Kidney epithelial cell (primary cell): ENCODE measurements around the gene PRCD. TPM values are rescaled to one million over a fixed set of nuclear protein-coding genes. Genes with fewer than 3 reads are reported as not detected.

Experiments used
- DNase-seq: peaks from one replicate; pipeline ENCODE4 v3.0.0-alpha.2; 2010; ENCODE audit warnings: low read depth
- H3K27me3 ChIP-seq: 2 replicates; pipeline ENCODE4 v1.6.0; 2011; ENCODE audit warnings: low read length; ENCODE audit not compliant: control insufficient read depth, insufficient read depth
- H3K36me3 ChIP-seq: 2 replicates; pipeline ENCODE4 v1.5.1; 2011; ENCODE audit warnings: low read length; ENCODE audit not compliant: control insufficient read depth, insufficient read depth
- H3K4me3 ChIP-seq: 2 replicates; pipeline ENCODE4 v1.5.1; 2011; ENCODE audit warnings: low read depth, mild to moderate bottlenecking, control low read depth, low read length
- CTCF ChIP-seq: IDR thresholded peaks from 2 replicates; pipeline ENCODE4 v1.5.1; 2011; ENCODE audit warnings: mild to moderate bottlenecking, moderate library complexity, low read length, control low read depth, inconsistent platforms; ENCODE audit not compliant: insufficient read depth, poor library complexity, severe bottlenecking
- total RNA-seq: library from RNA; depleted of rRNA; stranded (reverse); fragments of >200 nt; gene quantifications from 2 replicates; pipeline ENCODE4 v1.2.3, GENCODE V29; 2015

PRCD gene
- total RNA-seq, 1 donor from 2014 or later = not detected

GRCh38 chr17:76593384-76593826 is 53.6 kb downstream of the PRCD start:
- no peaks in the 10 kb centered on the region for H3K27me3 ChIP-seq
- no peak overlapping the region for H3K4me3 ChIP-seq
- no peaks in the 10 kb centered on the region for H3K36me3 ChIP-seq
- DNase-seq = peak; percentile 25
- TF ChIP-seq CTCF = no peak

GRCh38 chr17:76593959-76594358 is 54.1 kb downstream of the PRCD start:
- DNase-seq = no peak
- no peaks in the 10 kb centered on the region for H3K27me3 ChIP-seq
- no peak for TF ChIP-seq CTCF
- H3K4me3 ChIP-seq = no peak overlapping the region
- no peaks in the 10 kb centered on the region for H3K36me3 ChIP-seq

- DNase-seq = no peak
Observed at GRCh38 chr17:76594690-76595089, 54.8 kb downstream of the PRCD start.

More at GRCh38 chr17:76594690-76595089, 54.8 kb downstream of the PRCD start:
- TF ChIP-seq CTCF = no peak
- Histone ChIP-seq H3K27me3 (no peaks in the 10 kb centered on the region), H3K4me3 (no peak overlapping the region), H3K36me3 (no peaks in the 10 kb centered on the region)

Other genes with a start within 250 kb of the PRCD start
- gene QRICH2, start 231.8 kb upstream of the PRCD start, total RNA-seq = 3.3 and 6.0 TPM in 2 replicates
- gene PRPSAP1, start 186.1 kb upstream of the PRCD start, total RNA-seq = 50.7 and 52.4 TPM in 2 replicates
- 159 and 165 TPM in 2 replicates for gene SPHK1, start 155.4 kb upstream of the PRCD start, total RNA-seq
- 12.6 and 15.5 TPM in 2 replicates for gene UBE2O, start 86.9 kb upstream of the PRCD start, total RNA-seq
- not detected in 2 replicates for gene AANAT, start 72.4 kb upstream of the PRCD start, total RNA-seq
- gene RHBDF2, start 38.6 kb upstream of the PRCD start, total RNA-seq = 101 and 111 TPM in 2 replicates
- gene CYGB, start 2.3 kb upstream of the PRCD start, total RNA-seq = 16.9 and 19.9 TPM in 2 replicates
- gene ST6GALNAC2, start 45.8 kb downstream of the PRCD start, total RNA-seq = 9.9 and 13.6 TPM in 2 replicates
- gene ST6GALNAC1, start 103.7 kb downstream of the PRCD start, total RNA-seq = not detected in 2 replicates
- 110 and 142 TPM in 2 replicates for gene MXRA7, start 170.9 kb downstream of the PRCD start, total RNA-seq
- gene JMJD6, start 186.6 kb downstream of the PRCD start, total RNA-seq = 21.4 and 25.8 TPM in 2 replicates
- gene METTL23, start 186.8 kb downstream of the PRCD start, total RNA-seq = 32.8 TPM in 2 replicates
- 185 and 217 TPM in 2 replicates for gene SRSF2, start 197.3 kb downstream of the PRCD start, total RNA-seq
- 17.5 and 21.2 TPM in 2 replicates for gene MFSD11, start 198.1 kb downstream of the PRCD start, total RNA-seq